H1 (cell line): ENCODE results near the gene SCNN1G. TPM values are rescaled to one million over a fixed set of nuclear protein-coding genes. Genes with fewer than 3 reads are reported as not detected.

Experiments used
- ATF2 ChIP-seq: IDR thresholded peaks from 2 replicates; pipeline ENCODE4 v1.6.1; 2012; ENCODE audit warnings: low read length, inconsistent platforms
- FOSL1 ChIP-seq: IDR thresholded peaks from 2 replicates; pipeline ENCODE4 v1.6.1; 2011; ENCODE audit warnings: mild to moderate bottlenecking, low read depth, low read length, moderate library complexity; ENCODE audit not compliant: insufficient read depth
- HDAC6 ChIP-seq: IDR thresholded peaks from one replicate; pipeline ENCODE4 v1.7.1; 2012; ENCODE audit warnings: low read depth, mild to moderate bottlenecking, inconsistent platforms, low read length, moderate library complexity
- JUND ChIP-seq: IDR thresholded peaks from 2 replicates; pipeline ENCODE4 v1.6.1; 2011; ENCODE audit warnings: mild to moderate bottlenecking, improper control_type of control experiment, low read length
- KDM4A ChIP-seq: IDR thresholded peaks from one replicate; pipeline ENCODE4 v1.7.1; 2012; ENCODE audit warnings: low read depth, mild to moderate bottlenecking, moderate library complexity, low read length, inconsistent platforms; ENCODE audit not compliant: severe bottlenecking
- NRF1 ChIP-seq: IDR thresholded peaks from 2 replicates; pipeline ENCODE4 v1.6.1; 2011; ENCODE audit warnings: mild to moderate bottlenecking, low read depth, low read length, improper control_type of control experiment
- SIX5 ChIP-seq: IDR thresholded peaks from 2 replicates; pipeline ENCODE4 v1.6.1; 2011; ENCODE audit warnings: mild to moderate bottlenecking, low read depth, low read length
- TAF1 ChIP-seq: IDR thresholded peaks from 2 replicates; pipeline ENCODE4 v1.6.1; 2011; ENCODE audit warnings: mild to moderate bottlenecking, low read depth, low read length
- polyA plus RNA-seq, 7 experiments: library from polyadenylated mRNA; depleted of rRNA in 3 of 7; stranded (reverse) in 5 of 7; unstranded in 2 of 7; fragments of >200 nt in 5 of 7; fragments of 200-250 nt in 2 of 7; gene quantifications; 1 replicate in 5 of 7; 2 replicates in 1 of 7; 4 replicates in 1 of 7; pipeline versions ENCODE4 v1.2.1 to v1.2.3, GENCODE V29; 2011 to 2013; ENCODE audit warnings: missing spikeins in 2 of 7, mixed read lengths in 2 of 7
- total RNA-seq: library from RNA; stranded (reverse); fragmentation: NEBNext Ultra II Directional; extraction: Animal tissue kit (Norgen Biotek cat#: 25700); gene quantifications from 2 replicates; pipeline ENCODE4 v1.2.1, GENCODE V29; 2021

Gene SCNN1G
- total and polyA plus RNA-seq, 2 of the 8 experiments (the other 6 are each of a cell fraction or from before 2014, with no cell fraction given), result 0.73 to 1.1 TPM

GRCh38 chr16:23249830-23250229, 67.3 kb downstream of the SCNN1G start (continued):
- TF ChIP-seq FOSL1 (no peak), HDAC6 (no peak), TAF1 (no peak), JUND (no peak), KDM4A (no peak), NRF1 (no peak), ATF2 (no peak), SIX5 (no peak)
